Heart left ventricle (tissue), 16 donors: ENCODE data around the gene DNAJC24. TPM values are rescaled to one million over a fixed set of nuclear protein-coding genes. Genes with fewer than 3 reads are reported as not detected.

ENCODE experiments used
- ATAC-seq, 4 donors: fragments of 200-7000 bp; cut with Tn5 transposase; one replicate each; pipeline ENCODE4 v1.9.1; 2020 to 2022; ENCODE audit warnings: moderate library complexity in 4 of 4, mild to moderate bottlenecking in 3 of 4, moderate number of reproducible peaks in 1 of 4
- DNase-seq, 5 donors: peaks; one replicate each; pipeline ENCODE4 v3.0.0-alpha.2; 2020
- H3K27ac ChIP-seq, 12 donors: fragments of 200-600 bp; sonication (generic) in 4 of 12; one replicate each; pipeline versions ENCODE4 v1.5.0 to v1.8.0; 2016 to 2022; ENCODE audit warnings: mild to moderate bottlenecking in 2 of 12
- H3K27me3 ChIP-seq, 9 donors: fragments of 200-600 bp; sonication (generic) in 2 of 9; one replicate each; pipeline versions ENCODE4 v1.5.1 to v1.8.0; 2016 to 2022; ENCODE audit warnings: mild to moderate bottlenecking in 3 of 9
- H3K36me3 ChIP-seq, 9 donors: fragments of 200-600 bp; sonication (generic) in 2 of 9; one replicate each; pipeline versions ENCODE4 v1.5.0 to v1.8.0; 2018 to 2022; ENCODE audit warnings: mild to moderate bottlenecking in 2 of 9
- H3K4me1 ChIP-seq, 12 donors: fragments of 200-600 bp; sonication (generic) in 4 of 12; one replicate each; pipeline versions ENCODE4 v1.5.0 to v1.8.0; 2016 to 2022; ENCODE audit warnings: mild to moderate bottlenecking in 3 of 12
- H3K4me3 ChIP-seq, 12 donors: fragments of 200-600 bp; sonication (generic) in 4 of 12; one replicate each; pipeline versions ENCODE4 v1.5.0 to v1.8.0; 2017 to 2022; ENCODE audit warnings: mild to moderate bottlenecking in 9 of 12, moderate library complexity in 4 of 12
- H3K9me3 ChIP-seq, 12 donors: fragments of 200-600 bp; sonication (generic) in 4 of 12; one replicate each; pipeline versions ENCODE4 v1.5.0 to v1.8.0; 2016 to 2022; ENCODE audit warnings: mild to moderate bottlenecking in 1 of 12
- CTCF ChIP-seq, 12 donors: fragments of 200-600 bp; sonication (generic) in 4 of 12; IDR thresholded peaks; one replicate each; pipeline versions ENCODE4 v1.5.0 to v1.8.0; 2018 to 2022; ENCODE audit warnings: antibody characterized with exemption in 12 of 12, mild to moderate bottlenecking in 5 of 12
- POLR2A ChIP-seq, 2 donors: fragments of 450-650 bp; IDR thresholded peaks; one replicate each; pipeline ENCODE4 v1.6.1; 2017; ENCODE audit warnings: antibody characterized with exemption in 2 of 2, mild to moderate bottlenecking in 2 of 2, moderate library complexity in 2 of 2
- WGBS, 4 donors: extraction: QIAGEN DNeasy Blood & Tissue Kit in 2 of 4; methylation state at CpG; one replicate each; pipeline versions ENCODE4 v1.1.5 to v1.1.7; 2013 to 2018; 5-methylcytosine and 5-hydroxymethylcytosine counted together
- intact Hi-C, 10 donors: fragments of 100-400 bp; cut with DNase I; formaldehyde crosslinking; loops; one replicate each; pipeline versions ENCODE4 v1.11.1 to v1.14.2; 2022
- polyA plus RNA-seq, 2 donors: library from polyadenylated mRNA; stranded (reverse); fragments of 200-250 nt; gene quantifications; one replicate each; pipeline ENCODE4 v1.2.3, GENCODE V29; 2013
- total RNA-seq, 9 donors: library from RNA; depleted of rRNA in 2 of 9; stranded (reverse); fragments of >200 nt in 2 of 9; fragmentation: NEBNext Ultra II Directional in 3 of 9; extraction: Animal tissue kit (Norgen Biotek cat#: 25700) in 3 of 9; gene quantifications; one replicate each; pipeline versions ENCODE4 v1.1.0 to v1.2.4, GENCODE V29; 2016 to 2023
- donor health status: ischemic (EF 13 %, LVEDD 7.1; RV severe dilation, severe dysfunction).
- donor health status: healthy with polysubstance abuse.
- donor health status: DM: no; HTN: yes; CAD: no.
- donor health status: DM: no; HTN: no; CAD: no.
- donor health status: ischemic (EF 25% LVEDD 6.9; RV normal size, moderate dysfunction).
- donor health status: ischemic (EF 25% LVEDD 5.7; RV mildly dilated, moderate dysfunction).
- donor health status: healthy.
- donor health status: DM: yes; HTN: yes; CAD: no.
- donor health status: ischemic (EF 35%, LVEDD 5.7; RV mildly dilated, moderate dysfunction).
- donor health status: nonischemic (EF 11% LVEDD 7.7; RV severe dilation, severe dysfunction).
- donor health status: DM: yes; HTN: yes; CAD: no.
- donor health status: PGD.
- donor health status: ischemic (EF 29% LVEDD 5.4; RV normal size, mild dysfunction).
- donor health status: nonischemic (EF 23%, LVEDD 6.1; RV moderate dilation, normal function).

Gene DNAJC24
- total and polyA plus RNA-seq, 11 donors = 4.5 to 18.0 (median 14.8) TPM

- ATAC-seq = no peak
- intact Hi-C loops = no loop called here
These were observed 55.0 kb downstream of the DNAJC24 start for GRCh38 chr11:31424652-31425051.

GRCh38 chr11:31433851-31434250 is 64.2 kb downstream of the DNAJC24 start:
- H3K4me3 ChIP-seq = no peak overlapping the region
- peaks cover 0 to 41% (median 22%) of the 10 kb centered on the region in 9 donors for H3K36me3 ChIP-seq
- intact Hi-C loops = no loop called here
- H3K27me3 ChIP-seq = no peaks in the 10 kb centered on the region
- WGBS, 4 donors = 94 to 100% (median 97%) methylated on average over 1 of the region's 1 CpG
- no peak overlapping the region for H3K27ac ChIP-seq
- no peaks in the 10 kb centered on the region for H3K4me1 ChIP-seq
- no peak for DNase-seq
- no peak for ATAC-seq
- peaks cover 0 to 3% (median 0%) of the 10 kb centered on the region in 12 donors for H3K9me3 ChIP-seq
- no peak for TF ChIP-seq CTCF (IDR thresholded peaks at IDR 0.05)
- TF ChIP-seq POLR2A (IDR thresholded peaks at IDR 0.05) = no peak

More at GRCh38 chr11:31424652-31425051, 55.0 kb downstream of the DNAJC24 start:
- Histone ChIP-seq H3K27me3 (no peaks in the 10 kb centered on the region), H3K27ac (no peak overlapping the region), H3K36me3 (peaks cover 0 to 34% (median 6%) of the 10 kb centered on the region in 9 donors), H3K9me3 (no peaks in the 10 kb centered on the region), H3K4me3 (no peak overlapping the region), H3K4me1 (no peaks in the 10 kb centered on the region)
- DNase-seq = no peak
- TF ChIP-seq POLR2A (IDR thresholded peaks at IDR 0.05) (no peak), CTCF (IDR thresholded peaks at IDR 0.05) (no peak)

GRCh38 chr11:31437742-31438435 is 68.2 kb downstream of the DNAJC24 start:
- H3K27me3 ChIP-seq = no peaks in the 10 kb centered on the region
- 90 to 94% (median 92%) methylated on average over 2 of the region's 2 CpGs for WGBS, 4 donors
- no peak for ATAC-seq
- H3K4me3 ChIP-seq = no peak overlapping the region
- H3K9me3 ChIP-seq = peaks cover 0 to 3% (median 0%) of the 10 kb centered on the region in 12 donors
- no peak for DNase-seq
- no peak for TF ChIP-seq POLR2A (IDR thresholded peaks at IDR 0.05)
- no peaks in the 10 kb centered on the region for H3K4me1 ChIP-seq
- intact Hi-C loops = no loop called here
- no peak overlapping the region for H3K27ac ChIP-seq
- peaks cover 0 to 6% (median under 1%) of the 10 kb centered on the region in 9 donors for H3K36me3 ChIP-seq

- TF ChIP-seq CTCF (IDR thresholded peaks at IDR 0.05) (no peak), POLR2A (IDR thresholded peaks at IDR 0.05) (no peak)
- no peak for DNase-seq
- Histone ChIP-seq H3K27ac (no peak overlapping the region), H3K27me3 (no peaks in the 10 kb centered on the region), H3K9me3 (peaks cover 0 to 3% (median 0%) of the 10 kb centered on the region in 12 donors), H3K36me3 (no peaks in the 10 kb centered on the region), H3K4me3 (no peak overlapping the region), H3K4me1 (no peaks in the 10 kb centered on the region)
- ATAC-seq = no peak
- intact Hi-C loops = no loop called here
These were observed 71.6 kb downstream of the DNAJC24 start for GRCh38 chr11:31441296-31441695.

- 57 to 64% (median 63%) methylated on average over 2 of the region's 2 CpGs for WGBS, 4 donors
- ATAC-seq = no peak
- Histone ChIP-seq H3K9me3 (peaks cover 0 to 3% (median 0%) of the 10 kb centered on the region in 12 donors), H3K36me3 (no peaks in the 10 kb centered on the region), H3K4me3 (no peak overlapping the region), H3K27me3 (no peaks in the 10 kb centered on the region), H3K4me1 (no peaks in the 10 kb centered on the region), H3K27ac (no peak overlapping the region)
- no peak for TF ChIP-seq POLR2A (IDR thresholded peaks at IDR 0.05)
- TF ChIP-seq CTCF (IDR thresholded peaks at IDR 0.05) = no peak
- DNase-seq = no peak
- intact Hi-C loops = no loop called here
These were observed 72.4 kb downstream of the DNAJC24 start for GRCh38 chr11:31442086-31442485.
